H1 (cell line): ENCODE measurements around the gene ETFBKMT.

Source experiments
- CHD1 ChIP-seq: IDR thresholded peaks from 2 replicates; pipeline ENCODE4 v1.6.1; 2012; ENCODE audit warnings: low read depth, low read length, improper control_type of control experiment
- CHD2 ChIP-seq: IDR thresholded peaks from 2 replicates; pipeline ENCODE4 v1.6.1; 2012; ENCODE audit warnings: low read length, improper control_type of control experiment
- CREB1 ChIP-seq: IDR thresholded peaks from 2 replicates; pipeline ENCODE4 v1.6.1; 2012; ENCODE audit warnings: inconsistent platforms
- CTCF ChIP-seq, 3 experiments: IDR thresholded peaks; 1 replicate in 2 of 3; 2 replicates in 1 of 3; pipeline versions ENCODE4 v1.5.1 to v1.6.1; 2011; ENCODE audit warnings: low read length in 3 of 3, mild to moderate bottlenecking in 3 of 3, inconsistent platforms in 2 of 3, low read depth in 1 of 3, moderate library complexity in 1 of 3; ENCODE audit not compliant: insufficient read depth in 1 of 3; ENCODE audit errors: control extremely low read depth in 1 of 3
- EZH2 ChIP-seq: fragments of 200-600 bp; sonication (generic); IDR thresholded peaks from 2 replicates; pipeline ENCODE4 v1.7.1; 2012; ENCODE audit warnings: low read depth, mild to moderate bottlenecking, moderate library complexity, low read length, inconsistent platforms; ENCODE audit not compliant: severe bottlenecking
- GABPA ChIP-seq: IDR thresholded peaks from 2 replicates; pipeline ENCODE4 v1.6.1; 2011; ENCODE audit warnings: mild to moderate bottlenecking, low read length, moderate library complexity, borderline replicate concordance; ENCODE audit not compliant: insufficient read depth
- JUN ChIP-seq: IDR thresholded peaks from 2 replicates; pipeline ENCODE4 v1.6.1; 2011; ENCODE audit warnings: low read depth, mild to moderate bottlenecking, improper control_type of control experiment, low read length
- POLR2A ChIP-seq, 2 experiments: IDR thresholded peaks; 1 replicate in 1 of 2; 2 replicates in 1 of 2; pipeline ENCODE4 v1.6.1; 2011; ENCODE audit warnings: low read depth in 2 of 2, low read length in 2 of 2, mild to moderate bottlenecking in 2 of 2; ENCODE audit errors: control extremely low read depth in 1 of 2
- RAD21 ChIP-seq, 2 experiments: IDR thresholded peaks in 1 of 2; conservative IDR thresholded peaks in 1 of 2; 2 replicates each; pipeline ENCODE4 v1.6.1; 2011; ENCODE audit warnings: low read depth in 2 of 2, low read length in 2 of 2, improper control_type of control experiment in 1 of 2, inconsistent platforms in 1 of 2, mild to moderate bottlenecking in 1 of 2, moderate library complexity in 1 of 2
- SIN3A ChIP-seq, 2 experiments: IDR thresholded peaks in 1 of 2; conservative IDR thresholded peaks in 1 of 2; 2 replicates each; pipeline ENCODE4 v1.6.1; 2011 to 2012; ENCODE audit warnings: low read length in 2 of 2, improper control_type of control experiment in 1 of 2, low read depth in 1 of 2, mild to moderate bottlenecking in 1 of 2
- TAF1 ChIP-seq: IDR thresholded peaks from 2 replicates; pipeline ENCODE4 v1.6.1; 2011; ENCODE audit warnings: mild to moderate bottlenecking, low read depth, low read length

GRCh38 chr12:31622038-31622437 lies 37.5 kb upstream of the ETFBKMT start:
- no peak for TF ChIP-seq JUN
- TF ChIP-seq EZH2, result no peak
- no peak for TF ChIP-seq GABPA
- no peak for TF ChIP-seq RAD21 (IDR thresholded peaks at IDR 0.05 in 1 of 2, conservative IDR thresholded peaks at IDR 0.05 in 1 of 2; ENCODE audit: low read depth in 2 of 2, low read length in 2 of 2)
- TF ChIP-seq CREB1, result no peak
- no peak for TF ChIP-seq TAF1
- TF ChIP-seq CTCF (IDR thresholded peaks at IDR 0.05; ENCODE audit: control extremely low read depth in 1 of 3, insufficient read depth in 1 of 3, low read depth in 1 of 3, low read length in 3 of 3), result no peak
- no peak for TF ChIP-seq SIN3A (conservative IDR thresholded peaks at IDR 0.05 in 1 of 2, IDR thresholded peaks at IDR 0.05 in 1 of 2; ENCODE audit: low read depth in 1 of 2, low read length in 2 of 2)
- TF ChIP-seq CHD1, result no peak
- TF ChIP-seq CHD2, result no peak
- TF ChIP-seq POLR2A (IDR thresholded peaks at IDR 0.05; ENCODE audit: control extremely low read depth in 1 of 2, low read depth in 2 of 2, low read length in 2 of 2), result no peak
